ENCODE measurements around the gene TPO. TPM values are rescaled to one million over a fixed set of nuclear protein-coding genes. Genes with fewer than 3 reads are reported as not detected.

Gene TPO
- total RNA-seq, 1 experiment from 2014 or later: not detected

- ChIA-PET CTCF (interaction anchor here (0.6 to 0.7 kb wide), 2 partner anchors 353 to 1713 kb away, joined by 4 to 5 read pairs; no protein-coding TSS in a partner anchor), POLR2A (no interaction called here)
- Histone ChIP-seq H3K4me3 (ENCODE audit: low read depth in 2 of 2, low read length in 2 of 2) (no peak overlapping the region), H3K9me3 (ENCODE audit: control insufficient read depth, insufficient read depth, low read depth, low read length) (no peaks in the 10 kb centered on the region), H3K27ac (ENCODE audit: low read length) (no peak overlapping the region), H3K36me3 (ENCODE audit: control insufficient read depth, insufficient read depth, low read length) (no peaks in the 10 kb centered on the region), H3K27me3 (ENCODE audit: control insufficient read depth, insufficient read depth, low read length) (no peaks in the 10 kb centered on the region), H3K4me1 (ENCODE audit: control insufficient read depth, insufficient read depth, low read length) (no peaks in the 10 kb centered on the region)
- TF ChIP-seq CTCF (IDR thresholded peaks at IDR 0.05) (no peak), POLR2AphosphoS5 (IDR thresholded peaks at IDR 0.05; ENCODE audit: low read depth, low read length) (no peak), SIN3A (IDR thresholded peaks at IDR 0.05; ENCODE audit: borderline replicate concordance, insufficient read depth, low read depth, low read length) (no peak), REST (IDR thresholded peaks at IDR 0.05; ENCODE audit: insufficient read depth in 1 of 2, low read depth in 2 of 2, low read length in 1 of 2) (no peak), TCF7L2 (IDR thresholded peaks at IDR 0.05; ENCODE audit: low read depth, low read length) (no peak)
- no TSS peak for BruUV-seq (replicated peaks)
- in situ Hi-C loops (cut with HindIII; ENCODE audit: low pct_unique_long_range_greater_than_20kb, low sequenced_read_pairs) (no loop called here), intact Hi-C loops (cut with micrococcal nuclease; ENCODE audit: unreplicated experiment) (no loop called here)
- DNase-seq (ENCODE audit: low read depth, low spot score) (no peak), ATAC-seq (no peak)
These were observed 74.5 kb downstream of the TPO start for GRCh38 chr2:1487758-1488157.

GRCh38 chr2:1488181-1488671 lies 75.0 kb downstream of the TPO start:
- ATAC-seq (no peak), DNase-seq (ENCODE audit: low read depth, low spot score) (no peak)
- Histone ChIP-seq H3K36me3 (ENCODE audit: control insufficient read depth, insufficient read depth, low read length) (no peaks in the 10 kb centered on the region), H3K4me1 (ENCODE audit: control insufficient read depth, insufficient read depth, low read length) (no peaks in the 10 kb centered on the region), H3K27ac (ENCODE audit: low read length) (no peak overlapping the region), H3K4me3 (ENCODE audit: low read depth in 2 of 2, low read length in 2 of 2) (no peak overlapping the region), H3K27me3 (ENCODE audit: control insufficient read depth, insufficient read depth, low read length) (no peaks in the 10 kb centered on the region), H3K9me3 (ENCODE audit: control insufficient read depth, insufficient read depth, low read depth, low read length) (no peaks in the 10 kb centered on the region)
- no TSS peak for BruUV-seq (replicated peaks)
- no peak for TF ChIP-seq SIN3A (IDR thresholded peaks at IDR 0.05; ENCODE audit: borderline replicate concordance, insufficient read depth, low read depth, low read length)
- ChIA-PET CTCF (interaction anchor here (0.6 to 0.7 kb wide), 2 partner anchors 353 to 1713 kb away, joined by 4 to 5 read pairs; no protein-coding TSS in a partner anchor), POLR2A (no interaction called here)
- in situ Hi-C loops (cut with HindIII; ENCODE audit: low pct_unique_long_range_greater_than_20kb, low sequenced_read_pairs): no loop called here
- intact Hi-C loops (cut with micrococcal nuclease; ENCODE audit: unreplicated experiment): no loop called here

- intact Hi-C loops (cut with micrococcal nuclease; ENCODE audit: unreplicated experiment): no loop called here
- no peak overlapping the region for H3K27ac ChIP-seq (ENCODE audit: low read length)
These were observed 75.6 kb downstream of the TPO start for GRCh38 chr2:1488851-1489250.

More at GRCh38 chr2:1488851-1489250, 75.6 kb downstream of the TPO start:
- ChIA-PET POLR2A (no interaction called here), CTCF (no interaction called here)
- no peaks in the 10 kb centered on the region for H3K9me3 ChIP-seq (ENCODE audit: control insufficient read depth, insufficient read depth, low read depth, low read length)
- no peak for TF ChIP-seq POLR2AphosphoS5 (IDR thresholded peaks at IDR 0.05; ENCODE audit: low read depth, low read length)
- no peak for TF ChIP-seq TCF7L2 (IDR thresholded peaks at IDR 0.05; ENCODE audit: low read depth, low read length)
- no peak for TF ChIP-seq REST (IDR thresholded peaks at IDR 0.05; ENCODE audit: insufficient read depth in 1 of 2, low read depth in 2 of 2, low read length in 1 of 2)
- no peak for TF ChIP-seq SIN3A (IDR thresholded peaks at IDR 0.05; ENCODE audit: borderline replicate concordance, insufficient read depth, low read depth, low read length)
- no peak for TF ChIP-seq CTCF (IDR thresholded peaks at IDR 0.05)
- no peaks in the 10 kb centered on the region for H3K36me3 ChIP-seq (ENCODE audit: control insufficient read depth, insufficient read depth, low read length)
- ATAC-seq (no peak), DNase-seq (ENCODE audit: low read depth, low spot score) (no peak)
- H3K27me3 ChIP-seq (ENCODE audit: control insufficient read depth, insufficient read depth, low read length): no peaks in the 10 kb centered on the region
- in situ Hi-C loops (cut with HindIII; ENCODE audit: low pct_unique_long_range_greater_than_20kb, low sequenced_read_pairs): no loop called here
- H3K4me1 ChIP-seq (ENCODE audit: control insufficient read depth, insufficient read depth, low read length): no peaks in the 10 kb centered on the region
- H3K4me3 ChIP-seq (ENCODE audit: low read depth in 2 of 2, low read length in 2 of 2): no peak overlapping the region
- BruUV-seq (replicated peaks): no TSS peak

Data from Panc1 (cell line).